ENCODE results near the gene SSTR3.

DNA sequence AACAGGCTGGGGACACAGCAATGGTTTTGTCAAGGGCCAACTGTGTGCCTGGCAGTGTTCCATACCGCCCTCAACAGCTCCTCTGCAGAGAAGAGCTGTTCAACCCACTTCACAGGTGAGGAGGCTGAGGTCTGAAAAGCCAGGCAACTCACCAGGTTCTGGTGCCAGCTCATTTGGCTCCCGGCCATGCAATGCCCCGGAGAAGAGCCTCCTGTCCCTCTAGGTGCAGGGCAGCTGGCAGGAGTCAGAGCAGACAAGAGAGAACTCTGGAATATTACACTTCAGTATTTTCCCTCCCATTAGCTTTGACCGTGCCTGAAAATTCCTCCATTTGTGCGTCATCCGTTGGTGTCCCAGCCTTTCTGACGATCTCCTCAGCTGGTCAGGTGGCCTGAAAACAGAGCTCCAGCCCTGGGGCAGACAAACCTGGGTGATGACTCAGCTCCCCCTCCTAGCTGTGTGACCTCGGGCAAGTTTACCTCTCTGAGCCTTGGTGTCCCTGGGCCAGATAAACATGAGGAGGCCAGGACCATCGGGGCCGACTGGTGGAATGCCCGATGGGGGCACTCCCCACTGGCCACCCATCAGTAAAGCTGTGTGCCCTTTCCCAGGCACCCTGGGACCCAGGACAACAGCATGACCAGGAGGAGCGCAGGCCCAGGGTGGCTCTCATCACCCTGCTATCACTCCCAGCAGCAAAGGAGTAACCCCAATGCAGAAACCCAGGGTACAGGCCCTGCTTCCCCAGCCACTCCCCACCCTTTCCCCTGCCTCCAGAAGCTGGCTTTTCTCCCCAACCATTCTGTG lies 14.6 kb downstream of the SSTR3 start:
- TF ChIP-seq, protein P1, sequence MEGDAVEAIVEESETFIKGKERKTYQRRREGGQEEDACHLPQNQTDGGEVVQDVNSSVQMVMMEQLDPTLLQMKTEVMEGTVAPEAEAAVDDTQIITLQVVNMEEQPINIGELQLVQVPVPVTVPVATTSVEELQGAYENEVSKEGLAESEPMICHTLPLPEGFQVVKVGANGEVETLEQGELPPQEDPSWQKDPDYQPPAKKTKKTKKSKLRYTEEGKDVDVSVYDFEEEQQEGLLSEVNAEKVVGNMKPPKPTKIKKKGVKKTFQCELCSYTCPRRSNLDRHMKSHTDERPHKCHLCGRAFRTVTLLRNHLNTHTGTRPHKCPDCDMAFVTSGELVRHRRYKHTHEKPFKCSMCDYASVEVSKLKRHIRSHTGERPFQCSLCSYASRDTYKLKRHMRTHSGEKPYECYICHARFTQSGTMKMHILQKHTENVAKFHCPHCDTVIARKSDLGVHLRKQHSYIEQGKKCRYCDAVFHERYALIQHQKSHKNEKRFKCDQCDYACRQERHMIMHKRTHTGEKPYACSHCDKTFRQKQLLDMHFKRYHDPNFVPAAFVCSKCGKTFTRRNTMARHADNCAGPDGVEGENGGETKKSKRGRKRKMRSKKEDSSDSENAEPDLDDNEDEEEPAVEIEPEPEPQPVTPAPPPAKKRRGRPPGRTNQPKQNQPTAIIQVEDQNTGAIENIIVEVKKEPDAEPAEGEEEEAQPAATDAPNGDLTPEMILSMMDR (IDR thresholded peaks at IDR 0.05; ENCODE audit: insufficient read depth, low read length) = no peak
- TF ChIP-seq, protein P2, sequence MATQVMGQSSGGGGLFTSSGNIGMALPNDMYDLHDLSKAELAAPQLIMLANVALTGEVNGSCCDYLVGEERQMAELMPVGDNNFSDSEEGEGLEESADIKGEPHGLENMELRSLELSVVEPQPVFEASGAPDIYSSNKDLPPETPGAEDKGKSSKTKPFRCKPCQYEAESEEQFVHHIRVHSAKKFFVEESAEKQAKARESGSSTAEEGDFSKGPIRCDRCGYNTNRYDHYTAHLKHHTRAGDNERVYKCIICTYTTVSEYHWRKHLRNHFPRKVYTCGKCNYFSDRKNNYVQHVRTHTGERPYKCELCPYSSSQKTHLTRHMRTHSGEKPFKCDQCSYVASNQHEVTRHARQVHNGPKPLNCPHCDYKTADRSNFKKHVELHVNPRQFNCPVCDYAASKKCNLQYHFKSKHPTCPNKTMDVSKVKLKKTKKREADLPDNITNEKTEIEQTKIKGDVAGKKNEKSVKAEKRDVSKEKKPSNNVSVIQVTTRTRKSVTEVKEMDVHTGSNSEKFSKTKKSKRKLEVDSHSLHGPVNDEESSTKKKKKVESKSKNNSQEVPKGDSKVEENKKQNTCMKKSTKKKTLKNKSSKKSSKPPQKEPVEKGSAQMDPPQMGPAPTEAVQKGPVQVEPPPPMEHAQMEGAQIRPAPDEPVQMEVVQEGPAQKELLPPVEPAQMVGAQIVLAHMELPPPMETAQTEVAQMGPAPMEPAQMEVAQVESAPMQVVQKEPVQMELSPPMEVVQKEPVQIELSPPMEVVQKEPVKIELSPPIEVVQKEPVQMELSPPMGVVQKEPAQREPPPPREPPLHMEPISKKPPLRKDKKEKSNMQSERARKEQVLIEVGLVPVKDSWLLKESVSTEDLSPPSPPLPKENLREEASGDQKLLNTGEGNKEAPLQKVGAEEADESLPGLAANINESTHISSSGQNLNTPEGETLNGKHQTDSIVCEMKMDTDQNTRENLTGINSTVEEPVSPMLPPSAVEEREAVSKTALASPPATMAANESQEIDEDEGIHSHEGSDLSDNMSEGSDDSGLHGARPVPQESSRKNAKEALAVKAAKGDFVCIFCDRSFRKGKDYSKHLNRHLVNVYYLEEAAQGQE (IDR thresholded peaks at IDR 0.05; ENCODE audit: insufficient replicate concordance, low read depth) = no peak
- TF ChIP-seq POLR2AphosphoS5 (IDR thresholded peaks at IDR 0.05; ENCODE audit: low read depth) = no peak
- TF ChIP-seq GABPA (IDR thresholded peaks at IDR 0.05; ENCODE audit: low read depth) = no peak

Data from HL-60 (cell line).